ENCODE data around the gene C2orf42.
"Not testable (repeated sequence)": the region's sequence is repeated elsewhere in the genome, so short reads cannot be mapped to it uniquely, and the experiment has no call there.

C2orf42 gene

DNA sequence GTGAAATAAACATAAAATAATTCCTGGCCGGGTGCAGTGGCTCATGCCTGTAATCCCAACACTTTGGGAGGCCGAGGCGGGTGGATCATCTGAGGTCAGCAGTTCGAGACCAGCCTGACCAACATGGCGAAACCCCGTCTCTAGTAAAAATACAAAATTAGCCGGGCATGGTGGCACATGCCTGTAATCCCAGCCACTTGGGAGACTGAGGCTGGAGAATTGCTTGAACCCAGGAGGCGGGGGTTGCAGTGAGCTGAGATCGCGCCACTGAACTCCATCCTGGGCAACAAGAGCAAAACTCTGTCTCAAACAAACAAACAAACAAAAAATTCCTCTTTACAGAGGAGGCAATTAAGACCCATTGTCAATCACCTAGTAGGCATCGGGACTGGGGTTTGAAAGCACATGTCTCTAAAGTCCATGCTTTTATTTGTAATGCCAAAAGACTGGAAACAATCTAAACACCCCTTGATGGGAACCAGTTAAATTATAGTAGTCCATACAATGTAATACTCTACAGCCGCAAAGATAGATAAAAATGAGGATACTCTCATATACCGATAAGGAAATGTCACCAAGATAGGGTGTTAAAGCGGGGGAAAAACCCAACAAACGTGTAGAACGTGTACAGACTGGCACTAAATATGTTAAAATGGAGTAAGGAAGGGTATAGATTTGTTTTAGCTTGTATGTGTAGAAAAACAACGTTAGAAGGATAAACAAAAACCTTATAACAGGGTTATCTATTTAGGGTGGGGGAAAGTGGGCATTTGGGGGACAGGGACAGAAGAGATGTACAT is 59.3 kb downstream of the C2orf42 start:
- DNase-seq = not testable (repeated sequence)

DNA sequence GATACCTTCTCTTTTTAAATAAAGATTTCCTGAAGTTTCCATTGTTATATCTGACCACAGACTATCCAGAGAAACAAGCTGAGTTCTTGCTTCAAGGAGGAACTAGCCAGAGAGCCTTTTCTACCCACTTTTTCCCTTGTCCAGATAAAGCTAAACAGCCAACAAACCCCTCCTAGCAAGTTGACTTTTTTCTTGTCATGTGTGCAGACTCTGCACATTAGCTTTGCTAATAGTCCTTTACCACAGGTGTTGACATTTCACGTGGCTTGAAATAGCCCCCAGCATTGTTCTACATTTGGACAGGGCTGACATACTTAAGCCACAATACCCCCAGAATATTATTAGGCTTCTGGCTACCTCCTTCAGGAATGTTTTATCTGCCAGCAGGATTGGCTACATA is 62.8 kb downstream of the C2orf42 start:
- DNase-seq = no peak

DNA sequence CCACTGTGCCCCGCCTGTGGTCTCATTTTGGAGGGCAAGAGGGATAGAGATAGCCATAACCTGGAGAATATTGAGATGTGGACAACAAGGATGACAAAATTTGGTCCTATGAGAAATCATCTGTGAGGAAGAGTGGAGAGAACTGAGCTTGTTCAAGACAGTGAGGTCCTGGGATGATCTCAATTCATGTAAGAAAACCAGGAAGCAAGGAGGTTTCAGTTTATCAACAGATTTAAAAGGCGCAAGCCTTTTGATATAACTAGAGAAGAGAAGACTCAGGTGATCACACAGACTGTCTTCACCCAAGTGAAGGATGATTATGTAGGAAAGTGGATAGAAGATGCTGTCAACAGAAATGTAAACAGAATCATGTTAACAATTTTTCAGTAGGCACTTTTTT is 64.4 kb downstream of the C2orf42 start:
- no peak for DNase-seq

DNA sequence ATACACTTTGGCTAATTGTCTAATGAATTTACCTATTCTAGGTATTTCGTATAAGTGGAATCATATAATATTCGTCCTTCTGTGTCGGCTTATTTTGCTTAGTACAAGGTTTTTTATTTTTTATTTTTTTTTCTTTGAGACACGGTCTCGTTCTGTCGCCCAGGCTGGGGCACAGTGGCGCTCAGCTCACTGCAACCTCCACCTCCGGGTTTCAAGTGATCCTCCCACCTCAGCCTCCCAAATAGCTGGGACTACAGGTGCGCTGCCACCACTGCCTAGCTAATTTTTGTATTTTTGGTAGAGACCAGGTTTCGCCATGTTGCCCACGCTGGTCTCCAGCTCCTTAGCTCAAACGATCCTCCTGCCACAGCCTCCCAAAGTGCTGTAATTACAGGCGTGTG is 65.3 kb downstream of the C2orf42 start:
- DNase-seq = no peak

DNA sequence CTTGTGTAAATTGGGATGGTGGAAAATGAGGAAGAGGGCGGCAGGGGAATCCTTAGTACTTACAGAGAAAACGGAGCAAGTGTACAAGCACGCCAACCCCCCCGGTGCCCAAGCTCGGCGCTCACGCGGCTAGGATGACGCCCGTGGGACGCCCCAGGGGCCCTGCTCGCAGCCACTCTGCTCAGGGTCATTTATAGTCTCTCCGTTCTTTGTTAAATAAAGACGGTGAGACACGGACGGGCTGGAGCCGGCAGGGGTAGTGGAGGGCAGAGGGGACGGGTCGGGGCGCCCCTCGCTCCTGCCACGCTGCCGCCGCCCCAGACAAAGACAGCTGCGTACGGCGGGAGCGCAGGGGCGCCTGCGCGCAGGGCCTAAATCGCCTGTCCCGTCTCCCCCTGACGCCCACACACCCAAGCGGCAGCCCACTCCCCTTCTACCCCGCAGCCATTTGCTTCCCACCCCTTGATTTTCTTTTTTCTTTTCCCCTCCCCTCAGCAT is 65.8 kb downstream of the C2orf42 start:
- peak; percentile 64 for DNase-seq

DNA sequence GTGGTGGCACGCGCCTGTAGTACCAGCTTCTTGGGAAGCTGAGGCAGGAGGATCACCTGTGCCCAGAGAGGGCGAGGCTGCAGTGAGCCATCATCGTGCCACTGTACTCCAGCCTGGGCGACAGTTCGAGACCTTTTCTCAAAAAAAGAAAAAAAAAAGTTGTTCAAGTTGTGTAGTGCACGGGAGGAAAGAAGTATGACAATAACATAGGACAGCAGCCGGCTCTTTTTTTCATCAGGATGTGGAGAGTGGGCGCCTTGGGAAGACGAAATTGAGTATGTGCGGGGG is 67.0 kb downstream of the C2orf42 start:
- DNase-seq = no peak

DNA sequence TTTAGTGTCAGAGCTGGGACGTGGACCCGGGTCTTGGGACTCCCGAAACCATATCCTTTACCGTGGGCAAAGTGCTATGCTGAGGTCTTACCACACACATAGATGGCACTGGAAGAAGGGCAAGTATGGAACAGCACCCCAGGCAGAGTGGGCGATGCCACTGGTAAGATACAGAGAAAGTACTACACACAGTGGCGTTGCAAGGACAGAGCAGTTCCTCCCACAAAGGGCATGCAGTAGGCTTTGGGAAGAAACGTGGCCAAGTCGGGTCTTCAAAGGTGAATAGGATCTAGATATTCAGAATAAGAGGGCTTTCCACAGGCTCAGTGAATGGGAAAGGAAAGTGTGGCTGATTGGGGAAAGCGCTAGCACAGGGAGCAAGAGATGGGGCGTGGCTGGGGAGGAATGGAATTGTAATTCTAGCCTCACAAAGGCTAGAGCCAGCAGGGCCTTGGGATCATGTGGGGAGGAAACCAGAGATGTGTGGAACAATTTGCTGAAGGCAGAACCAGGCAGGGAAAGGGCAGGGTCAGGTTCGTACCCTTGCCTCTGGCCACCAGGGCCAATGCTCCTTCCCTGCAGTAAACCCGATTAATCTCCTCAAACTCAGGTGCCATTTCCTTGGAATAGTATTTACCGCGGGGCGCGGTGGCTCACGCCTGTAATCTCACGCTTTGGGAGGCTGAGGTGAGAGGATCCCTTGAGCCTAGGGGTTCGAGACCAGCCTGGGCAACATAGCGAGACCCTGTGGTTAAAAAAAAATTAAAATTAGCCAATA is 67.6 kb downstream of the C2orf42 start:
- no peak for DNase-seq

DNA sequence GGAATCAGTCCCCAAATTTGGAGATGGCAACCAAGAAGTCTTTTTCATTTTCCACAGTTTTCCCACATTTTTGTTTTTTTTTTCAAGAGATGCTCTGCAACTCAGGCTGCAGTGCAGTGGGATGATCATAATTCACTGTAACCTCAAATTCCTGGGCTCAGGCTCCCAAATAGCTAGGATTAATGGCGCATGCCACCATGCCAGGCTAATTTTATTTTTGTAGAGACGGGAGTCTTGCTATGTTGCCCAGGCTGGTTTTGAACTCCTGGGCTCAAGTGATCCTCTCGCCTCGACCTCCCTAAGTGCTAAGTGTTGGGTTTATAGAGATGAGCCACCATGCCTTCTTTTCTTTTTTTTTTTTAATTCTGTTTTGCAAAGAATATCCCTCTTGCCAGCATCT is 68.3 kb downstream of the C2orf42 start:
- no peak for DNase-seq

DNA sequence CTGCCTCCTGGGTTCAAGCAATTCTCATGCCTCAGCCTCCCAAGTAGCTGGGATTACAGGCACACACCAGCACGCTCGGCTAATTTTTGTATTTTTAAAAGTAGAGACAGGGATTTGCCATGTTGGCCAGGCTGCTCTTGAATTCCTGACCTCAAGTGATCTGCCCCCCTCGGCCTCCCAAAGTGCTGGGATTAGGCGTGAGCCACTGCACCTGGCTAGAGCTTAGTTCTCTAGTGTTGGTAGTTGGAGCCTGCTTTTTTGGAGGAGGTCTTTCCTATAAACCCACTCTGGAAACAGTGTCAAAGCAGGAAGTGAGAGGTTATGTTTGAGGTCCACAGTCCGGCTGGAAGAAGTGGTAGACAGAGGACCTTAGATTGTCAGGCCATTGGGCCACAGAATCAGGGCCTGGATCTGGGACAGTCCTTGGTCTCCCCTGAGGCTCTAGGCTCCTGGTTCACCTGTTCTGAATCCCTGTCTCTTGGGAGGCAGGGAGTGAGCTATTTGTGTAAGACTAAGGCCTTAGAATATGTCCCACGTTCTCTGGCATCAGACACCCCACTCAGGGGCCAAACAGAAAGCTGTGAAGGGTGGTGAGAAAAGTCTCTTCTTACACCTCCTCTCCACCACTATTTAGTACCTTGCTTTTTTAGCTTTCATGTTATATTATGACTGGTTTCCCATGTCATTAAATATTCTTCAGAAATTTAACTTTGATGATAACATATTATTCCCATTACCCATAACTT is 69.0 kb downstream of the C2orf42 start:
- DNase-seq = no peak

DNA sequence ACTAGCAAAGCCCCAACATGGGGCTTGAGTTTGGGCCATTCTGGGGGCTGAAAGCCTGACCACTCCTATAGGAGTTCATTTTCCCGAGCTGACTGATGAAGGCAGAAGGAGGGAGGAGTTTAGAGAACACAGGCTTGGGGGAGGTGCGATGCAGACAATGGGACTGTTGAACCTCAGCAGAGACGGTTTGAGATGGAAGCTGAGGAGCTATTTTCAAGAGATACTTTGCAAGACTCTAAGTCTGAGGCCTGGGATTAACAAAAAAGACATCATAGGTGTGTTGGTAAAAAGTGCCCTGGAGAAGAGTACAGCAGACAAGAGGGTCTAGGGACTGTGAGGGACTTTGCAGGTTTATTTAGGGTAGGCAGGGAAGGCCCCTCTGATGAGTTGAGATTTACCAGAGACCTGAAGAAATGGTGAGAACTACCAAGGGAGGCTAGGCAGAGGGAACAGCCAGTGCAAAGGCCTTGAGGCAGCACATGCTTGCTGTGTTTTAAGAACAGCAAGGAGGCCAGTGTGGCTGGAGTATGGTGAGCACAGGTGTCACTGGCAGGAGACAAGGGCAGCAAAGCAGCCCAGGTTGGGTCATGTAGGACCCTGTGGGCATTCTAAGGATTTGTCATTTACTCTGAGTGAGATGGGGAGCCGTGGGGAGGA is 71.9 kb downstream of the C2orf42 start:
- DNase-seq = no peak

DNA sequence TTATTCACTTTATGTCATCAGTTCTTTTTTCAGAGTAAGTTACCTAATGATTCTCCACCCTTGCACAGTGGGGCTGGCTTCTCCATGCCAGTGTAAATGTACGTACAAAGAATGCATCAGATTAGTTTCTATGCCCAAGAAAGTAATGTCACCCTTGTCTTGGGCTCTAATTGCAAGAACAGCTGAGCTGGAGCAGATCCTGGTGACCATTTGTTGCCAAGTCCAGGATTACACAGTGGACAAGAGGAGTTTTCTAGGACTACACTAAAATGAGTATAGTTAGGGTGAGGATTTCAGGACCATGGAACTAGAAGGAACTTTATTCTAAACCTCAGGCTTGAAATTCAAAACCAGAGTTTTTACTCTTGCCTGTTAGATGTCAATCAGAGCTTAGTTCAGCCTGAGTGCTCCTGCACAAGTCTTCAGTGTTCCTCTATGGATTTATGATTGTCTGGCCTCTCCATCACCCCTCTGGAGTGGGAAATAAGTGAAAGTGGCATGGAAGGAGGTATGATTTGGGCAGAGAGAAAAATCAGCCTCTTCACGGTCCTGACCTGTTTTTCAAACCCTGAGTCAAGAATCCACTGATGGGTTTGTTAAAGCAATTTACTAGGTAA is 73.8 kb downstream of the C2orf42 start:
- DNase-seq = no peak

DNA sequence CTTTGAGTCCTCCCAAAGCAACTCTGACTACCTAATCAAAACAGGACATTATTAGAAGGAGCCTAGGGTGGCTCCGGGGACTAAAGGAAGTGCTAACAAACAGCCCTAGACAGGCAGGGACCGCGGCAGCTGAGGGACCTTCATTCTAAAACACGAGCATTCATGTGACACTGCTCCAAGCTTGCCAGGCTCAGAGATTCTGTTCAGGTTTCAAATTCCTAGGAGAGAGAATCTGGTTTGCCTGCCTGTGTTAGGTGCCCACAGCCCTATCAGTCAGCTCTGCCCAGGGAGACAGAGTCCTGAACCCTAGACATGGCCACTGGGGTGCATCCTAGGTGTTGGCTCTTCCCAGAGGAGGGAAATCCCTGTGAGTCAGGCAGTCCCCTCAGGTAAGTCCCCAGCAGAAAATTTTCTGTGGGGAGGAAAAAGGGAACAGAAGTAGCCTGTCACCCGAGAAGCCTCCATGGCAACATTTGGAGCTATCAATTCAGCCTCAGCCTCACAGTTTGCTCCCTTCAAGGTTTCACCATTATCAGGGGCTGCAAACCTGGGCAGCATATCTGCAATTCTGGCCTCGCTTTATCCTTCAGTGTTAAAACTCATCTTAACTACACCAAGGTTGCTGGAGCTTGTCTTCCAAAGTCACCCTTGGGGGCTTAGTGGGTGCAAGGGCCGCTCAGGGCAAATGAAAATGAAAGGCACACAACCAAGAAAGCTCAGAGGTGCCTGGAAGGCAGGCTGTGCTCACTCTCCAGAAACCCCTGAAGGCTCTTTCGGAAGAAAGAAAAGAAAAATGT is 75.0 kb downstream of the C2orf42 start:
- DNase-seq = no peak

DNA sequence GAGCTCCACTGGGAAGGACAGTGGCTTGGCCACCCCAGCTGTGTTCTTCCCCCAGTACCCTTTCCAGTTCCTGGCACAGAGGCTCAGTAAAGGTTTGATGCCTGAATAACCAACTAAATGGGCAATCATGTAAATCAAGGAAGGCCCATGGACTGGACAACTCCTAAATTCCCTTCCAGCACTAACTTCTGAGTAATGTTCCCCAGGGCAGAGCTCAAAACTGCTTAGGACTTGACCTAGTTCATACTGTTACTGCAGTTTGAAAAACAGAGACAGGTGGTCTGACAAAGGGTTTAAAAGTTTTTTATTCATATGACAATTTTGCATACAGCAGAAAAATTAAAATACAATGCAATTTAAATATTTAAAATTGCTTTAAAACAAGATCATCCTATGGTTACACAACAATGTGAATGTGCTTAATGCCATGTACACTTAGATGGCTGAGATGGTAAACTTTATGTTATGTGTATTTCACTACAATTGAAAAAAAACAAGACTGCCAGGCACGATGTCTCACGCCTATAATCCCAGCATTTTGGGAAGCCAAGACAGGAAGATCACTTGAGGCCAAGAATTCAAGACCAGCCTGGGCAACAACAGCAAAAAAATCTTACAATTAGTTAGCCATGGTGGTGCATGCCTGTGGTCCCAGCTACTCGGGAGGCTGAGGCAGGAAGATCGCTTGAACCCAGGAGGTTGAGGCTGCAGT is 77.3 kb downstream of the C2orf42 start:
- no peak for DNase-seq

DNA sequence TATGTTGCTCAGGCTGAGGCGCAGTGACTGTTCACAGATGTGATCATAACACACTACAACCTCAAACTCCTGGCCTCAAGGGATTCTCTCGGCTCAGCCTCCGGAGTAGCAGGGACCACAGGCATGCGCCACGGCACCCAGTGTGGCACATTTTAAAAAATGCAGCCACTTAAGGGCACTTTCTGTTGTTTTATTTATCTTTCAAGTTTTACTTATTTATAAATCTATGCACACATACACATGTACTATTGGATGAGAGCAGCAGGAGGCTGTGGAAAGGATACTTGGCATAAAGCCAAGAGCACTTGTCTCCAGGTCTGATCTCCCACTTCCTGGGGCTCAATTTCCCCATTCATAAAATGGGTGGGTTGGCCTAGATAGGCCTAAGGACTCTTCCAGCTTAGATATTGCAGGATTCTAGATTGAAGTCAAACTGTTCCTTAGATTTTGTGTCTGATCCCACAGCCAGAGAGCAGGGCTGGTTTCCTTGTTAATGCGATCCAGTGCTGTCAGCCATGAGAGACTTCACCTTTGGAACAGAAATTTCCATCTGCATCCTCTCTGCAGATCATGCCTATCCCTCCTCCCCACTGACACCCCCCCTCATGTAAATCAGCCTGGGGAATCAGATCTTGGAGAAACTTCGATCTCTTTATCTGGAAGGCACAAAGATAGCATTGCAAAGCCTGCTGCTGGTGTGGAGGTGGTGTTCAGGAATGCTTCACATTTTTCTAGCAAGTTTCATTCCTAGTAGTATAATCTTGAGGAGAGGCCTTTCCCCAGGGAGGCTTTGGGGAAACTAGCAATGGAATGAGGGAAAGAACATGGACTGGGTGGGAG is 78.8 kb downstream of the C2orf42 start:
- DNase-seq = no peak

DNA sequence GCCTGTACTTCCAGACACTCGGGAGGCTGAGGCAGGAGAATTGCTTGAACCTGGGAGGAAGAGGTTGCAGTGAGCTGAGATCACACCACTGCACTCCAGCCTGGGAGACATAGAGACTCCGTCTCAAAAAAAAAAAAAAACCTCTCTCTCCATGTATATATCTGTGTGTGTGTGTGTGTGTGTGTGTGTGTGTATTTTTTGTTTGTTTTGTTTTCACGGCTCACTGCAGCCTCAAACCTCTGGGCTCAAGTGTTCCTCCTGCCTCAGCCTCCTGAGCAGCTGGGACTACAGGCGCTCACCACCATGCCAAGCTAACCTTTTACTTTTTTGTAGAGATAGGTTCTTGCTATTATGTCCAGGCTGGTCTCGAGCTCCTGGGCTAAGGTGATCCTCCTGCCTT is 80.4 kb downstream of the C2orf42 start:
- not testable (repeated sequence) for DNase-seq

DNA sequence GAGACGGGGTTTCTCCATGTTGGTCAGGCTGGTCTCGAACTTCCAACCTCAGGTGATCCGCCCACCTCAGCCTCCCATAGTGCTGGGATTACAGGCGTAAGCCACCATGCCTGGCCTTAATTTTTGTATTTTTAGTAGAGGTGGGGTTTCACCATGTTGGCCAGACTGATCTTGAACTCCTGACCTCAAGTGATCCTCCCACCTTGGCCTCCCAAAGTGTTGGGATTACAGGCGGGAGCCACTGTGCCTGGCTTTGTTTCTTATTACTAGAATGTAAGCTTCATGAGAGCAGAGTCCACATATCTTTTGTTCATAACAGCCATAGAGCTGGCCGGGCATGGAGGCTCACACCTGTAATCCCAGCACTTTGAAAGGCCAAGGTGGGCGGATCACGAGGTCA is 84.7 kb downstream of the C2orf42 start:
- DNase-seq = not testable (repeated sequence)

DNA sequence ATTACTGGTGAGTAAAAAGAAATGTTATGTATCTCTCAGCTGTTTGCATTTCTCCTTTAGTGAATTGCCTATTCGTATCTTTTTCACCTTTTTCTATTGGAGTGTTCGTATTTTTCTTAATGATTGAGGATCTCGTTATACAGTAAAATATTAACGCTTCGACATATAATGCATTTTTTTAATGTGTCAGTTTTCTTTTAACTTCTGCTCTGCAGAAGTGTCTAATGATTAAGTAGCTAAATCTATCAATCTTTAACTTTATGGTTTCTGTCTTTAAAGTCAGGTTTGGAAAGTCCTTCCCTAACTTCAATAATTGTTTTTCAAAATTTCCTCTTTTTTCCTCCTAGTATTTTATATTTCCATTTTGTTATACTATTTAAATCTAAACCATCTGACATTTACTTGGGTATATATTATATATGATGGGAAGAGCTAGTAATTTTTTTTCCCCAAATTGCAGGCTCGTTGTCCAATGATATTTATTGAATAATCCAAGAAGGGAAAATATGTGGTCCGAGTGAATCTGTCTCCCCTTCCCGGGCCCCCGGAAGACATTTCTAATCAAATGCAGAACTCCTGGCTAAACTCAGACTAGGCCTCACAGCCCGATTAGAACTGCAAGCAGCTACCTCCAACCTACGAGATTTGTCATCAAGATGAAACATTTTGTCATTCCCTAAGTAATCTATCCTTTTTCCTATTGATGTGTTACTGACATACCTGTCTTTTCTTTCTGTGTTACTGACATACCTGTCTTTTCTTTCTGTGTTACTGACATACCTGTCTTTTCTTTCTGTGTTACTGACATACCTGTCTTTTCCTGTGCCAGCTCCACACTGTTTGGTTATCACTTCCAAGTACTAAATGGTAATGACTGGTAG is 86.3 kb downstream of the C2orf42 start:
- no peak for DNase-seq

DNA sequence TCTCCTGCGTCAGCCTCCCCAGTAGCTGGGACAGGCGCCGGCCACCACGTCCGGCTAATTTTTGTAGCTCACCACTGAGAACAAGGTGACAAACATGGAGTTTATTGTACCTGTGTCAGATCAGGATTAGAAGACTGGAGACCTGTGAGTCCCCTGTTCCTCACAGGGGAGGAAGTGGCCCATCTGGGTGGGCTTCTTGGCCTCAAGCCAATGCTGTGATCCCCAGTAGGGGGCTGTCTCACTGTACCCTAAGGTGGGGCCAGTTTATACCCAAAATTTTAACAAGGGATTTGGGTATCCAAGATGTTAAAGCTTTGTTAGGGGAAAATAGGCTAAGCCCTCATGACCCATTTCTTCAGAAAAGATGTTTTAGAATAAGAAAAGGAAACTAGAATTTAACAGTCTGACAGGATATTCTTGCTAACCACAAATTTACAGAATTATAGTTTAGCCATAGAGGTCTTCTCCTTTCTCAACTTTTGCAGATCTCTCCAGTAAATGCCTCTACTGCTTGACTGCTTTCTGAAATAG is 87.2 kb downstream of the C2orf42 start:
- DNase-seq = no peak
